Mesenchymal stem cell (in vitro differentiated cells and primary cell): ENCODE results near the gene GTF3C5.

Experiments used
- DNase-seq: peaks from one replicate; pipeline ENCODE4 v3.0.0-alpha.2; 2013
- H2AFZ ChIP-seq: one replicate; pipeline ENCODE4 v1.6.1; 2013; ENCODE audit warnings: low read depth, mild to moderate bottlenecking, control low read depth, inconsistent platforms, low read length, moderate library complexity
- H2AK5ac ChIP-seq: 2 replicates; pipeline ENCODE4 v1.6.1; 2013; ENCODE audit warnings: low read length, moderate library complexity, mild to moderate bottlenecking, inconsistent platforms; ENCODE audit not compliant: severe bottlenecking
- H2BK120ac ChIP-seq: one replicate; pipeline ENCODE4 v1.6.1; 2013; ENCODE audit warnings: low read depth, mild to moderate bottlenecking, inconsistent platforms, low read length, moderate library complexity
- H2BK12ac ChIP-seq, 2 experiments: one replicate each; pipeline ENCODE4 v1.6.1; 2013; ENCODE audit warnings: inconsistent platforms in 2 of 2, low read length in 2 of 2, mild to moderate bottlenecking in 2 of 2, moderate library complexity in 2 of 2, control low read depth in 1 of 2
- H2BK15ac ChIP-seq: one replicate; pipeline ENCODE4 v1.6.1; 2013; ENCODE audit warnings: mild to moderate bottlenecking, low read depth, inconsistent platforms; ENCODE audit not compliant: poor library complexity, severe bottlenecking
- H2BK5ac ChIP-seq: 2 replicates; pipeline ENCODE4 v1.6.1; 2013; ENCODE audit warnings: low read depth, mild to moderate bottlenecking, low read length, control low read depth, inconsistent platforms; ENCODE audit not compliant: poor library complexity, severe bottlenecking
- H3K14ac ChIP-seq, 2 experiments: one replicate each; pipeline ENCODE4 v1.6.1; 2013; ENCODE audit warnings: inconsistent platforms in 2 of 2, low read length in 2 of 2, control low read depth in 1 of 2, mild to moderate bottlenecking in 1 of 2, moderate library complexity in 1 of 2
- H3K18ac ChIP-seq, 2 experiments: one replicate each; pipeline ENCODE4 v1.6.1; 2013; ENCODE audit warnings: inconsistent platforms in 2 of 2, low read length in 2 of 2, control low read depth in 1 of 2, low read depth in 1 of 2, mild to moderate bottlenecking in 1 of 2
- H3K23ac ChIP-seq, 2 experiments: one replicate each; pipeline ENCODE4 v1.6.1; 2013; ENCODE audit warnings: inconsistent platforms in 2 of 2, low read length in 2 of 2, mild to moderate bottlenecking in 2 of 2, moderate library complexity in 2 of 2, control low read depth in 1 of 2
- H3K27ac ChIP-seq: 2 replicates; pipeline ENCODE4 v1.5.1; 2013; ENCODE audit warnings: mild to moderate bottlenecking, moderate library complexity, low read length, control low read depth, inconsistent platforms; ENCODE audit not compliant: poor library complexity, severe bottlenecking
- H3K27me3 ChIP-seq, 2 experiments: 2 replicates each; pipeline versions ENCODE4 v1.6.1 to v1.7.0; 2013; ENCODE audit warnings: low read length in 2 of 2, mild to moderate bottlenecking in 2 of 2, moderate library complexity in 2 of 2, control low read depth in 1 of 2, inconsistent platforms in 1 of 2; ENCODE audit not compliant: control insufficient read depth in 1 of 2, insufficient read depth in 1 of 2
- H3K36me3 ChIP-seq, 2 experiments: 2 replicates each; pipeline versions ENCODE4 v1.6.1 to v1.7.0; 2013; ENCODE audit warnings: low read length in 2 of 2, control low read depth in 1 of 2, inconsistent platforms in 1 of 2, low read depth in 1 of 2, mild to moderate bottlenecking in 1 of 2; ENCODE audit not compliant: insufficient read depth in 2 of 2, control insufficient read depth in 1 of 2
- H3K4ac ChIP-seq, 2 experiments: one replicate each; pipeline ENCODE4 v1.6.1; 2013; ENCODE audit warnings: inconsistent platforms in 2 of 2, low read length in 2 of 2, mild to moderate bottlenecking in 2 of 2, moderate library complexity in 2 of 2, control low read depth in 1 of 2, low read depth in 1 of 2
- H3K4me1 ChIP-seq: 2 replicates; pipeline ENCODE4 v1.6.1; 2013; ENCODE audit warnings: low read depth, low read length, control low read depth; ENCODE audit not compliant: control insufficient read depth, insufficient read depth
- H3K4me2 ChIP-seq: 2 replicates; pipeline ENCODE4 v1.6.1; 2013; ENCODE audit warnings: low read length, mild to moderate bottlenecking, inconsistent platforms; ENCODE audit not compliant: poor library complexity, severe bottlenecking
- H3K4me3 ChIP-seq, 2 experiments: 2 replicates each; pipeline versions ENCODE4 v1.5.1 to v1.7.0; 2013; ENCODE audit warnings: low read length in 2 of 2, mild to moderate bottlenecking in 2 of 2, control low read depth in 1 of 2, low read depth in 1 of 2; ENCODE audit not compliant: insufficient read depth in 1 of 2
- H3K79me1 ChIP-seq: replicated peaks from 2 replicates; pipeline ENCODE4 v1.6.1; 2013; ENCODE audit warnings: mild to moderate bottlenecking, control low read depth, low read length, inconsistent platforms; ENCODE audit not compliant: poor library complexity, severe bottlenecking
- H3K9ac ChIP-seq: 2 replicates; pipeline ENCODE4 v1.7.0; 2013; ENCODE audit warnings: mild to moderate bottlenecking, low read length, moderate library complexity
- H3K9me3 ChIP-seq: 2 replicates; pipeline ENCODE4 v1.7.0; 2013; ENCODE audit warnings: mild to moderate bottlenecking, low read length; ENCODE audit not compliant: control insufficient read depth
- H4K8ac ChIP-seq: one replicate; pipeline ENCODE4 v1.6.1; 2013; ENCODE audit warnings: inconsistent platforms, mild to moderate bottlenecking, low read length, moderate library complexity
- H4K91ac ChIP-seq: one replicate; pipeline ENCODE4 v1.6.1; 2013; ENCODE audit warnings: mild to moderate bottlenecking, low read length, inconsistent platforms
- WGBS: methylation state at CpG from one replicate; pipeline ENCODE4 v1.1.7; 2013; ENCODE audit warnings: mixed read lengths; 5-methylcytosine and 5-hydroxymethylcytosine counted together

The GTF3C5 gene

DNA sequence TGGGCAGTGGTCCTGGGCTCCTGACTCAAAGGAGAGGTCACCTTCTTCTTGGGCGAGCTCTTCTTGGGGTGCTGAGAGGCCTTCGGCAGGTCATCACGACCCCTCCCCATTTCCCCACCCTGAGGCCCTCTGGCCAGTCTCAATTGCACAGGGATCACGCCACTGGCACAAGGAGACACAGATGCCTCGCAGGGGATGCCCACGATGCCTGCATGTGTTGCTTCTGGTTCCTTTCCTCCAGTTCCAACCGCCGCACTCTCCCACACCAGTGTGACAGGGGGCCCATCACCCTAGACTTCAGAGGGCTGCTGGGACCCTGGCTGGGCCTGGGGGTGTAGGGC, 32.3 kb downstream of the GTF3C5 start:
- Histone ChIP-seq H3K79me1 (no peaks in the 10 kb centered on the region), H3K14ac (no peak overlapping the region), H2AFZ (no peak overlapping the region), H3K4me1 (peaks cover 17% of the 10 kb centered on the region), H4K91ac (no peak overlapping the region), H3K9me3 (no peaks in the 10 kb centered on the region), H2BK15ac (no peak overlapping the region), H3K18ac (no peak overlapping the region), H3K9ac (no peak overlapping the region), H3K4me3 (peak overlapping the region in 1 of 2 experiments; percentile 9), H2BK12ac (no peak overlapping the region), H2BK120ac (no peak overlapping the region), H3K4me2 (no peak overlapping the region), H2BK5ac (no peak overlapping the region), H3K27me3 (no peaks in the 10 kb centered on the region), H3K27ac (no peak overlapping the region), H3K23ac (no peak overlapping the region), H2AK5ac (no peak overlapping the region), H3K4ac (no peak overlapping the region), H4K8ac (no peak overlapping the region), H3K36me3 (peaks cover 5 to 35% of the 10 kb centered on the region in 2 experiments)
- 98% methylated on average over 8 of the region's 8 CpGs for WGBS
- DNase-seq = no peak

- no peak overlapping the region for H3K18ac ChIP-seq
- no peak overlapping the region for H3K23ac ChIP-seq
- H2AFZ ChIP-seq = no peak overlapping the region
- no peak overlapping the region for H4K91ac ChIP-seq
- no peaks in the 10 kb centered on the region for H3K9me3 ChIP-seq
- no peak overlapping the region for H2BK15ac ChIP-seq
- H2BK120ac ChIP-seq = no peak overlapping the region
- 94% methylated on average over 14 of the region's 14 CpGs for WGBS
- H3K14ac ChIP-seq = no peak overlapping the region
- no peak overlapping the region for H4K8ac ChIP-seq
- H3K9ac ChIP-seq = no peak overlapping the region
- peaks cover under 1 to 30% of the 10 kb centered on the region in 2 experiments for H3K36me3 ChIP-seq
- no peaks in the 10 kb centered on the region for H3K27me3 ChIP-seq
- no peak overlapping the region for H2BK5ac ChIP-seq
- H3K4ac ChIP-seq = no peak overlapping the region
- H3K4me2 ChIP-seq = no peak overlapping the region
- no peaks in the 10 kb centered on the region for H3K79me1 ChIP-seq
- H3K27ac ChIP-seq = no peak overlapping the region
- no peak overlapping the region for H2AK5ac ChIP-seq
- peak overlapping the region in 1 of 2 experiments; percentile 9 for H3K4me3 ChIP-seq
- no peak overlapping the region for H2BK12ac ChIP-seq
- peaks cover 17% of the 10 kb centered on the region for H3K4me1 ChIP-seq
- DNase-seq = no peak
These were observed 32.9 kb downstream of the GTF3C5 start for GRCh38 chr9:133063500-133064231.

- no peaks in the 10 kb centered on the region for H3K27me3 ChIP-seq
- H3K79me1 ChIP-seq = no peaks in the 10 kb centered on the region
- H3K9ac ChIP-seq = no peak overlapping the region
- H2BK120ac ChIP-seq = no peak overlapping the region
- no peaks in the 10 kb centered on the region for H3K9me3 ChIP-seq
- H3K4me1 ChIP-seq = peaks cover 17% of the 10 kb centered on the region
- H3K4me3 ChIP-seq = no peak overlapping the region
- H2AFZ ChIP-seq = no peak overlapping the region
- H4K8ac ChIP-seq = no peak overlapping the region
- no peak overlapping the region for H3K18ac ChIP-seq
- no peak overlapping the region for H3K23ac ChIP-seq
- H4K91ac ChIP-seq = no peak overlapping the region
- H2BK12ac ChIP-seq = no peak overlapping the region
- H2AK5ac ChIP-seq = no peak overlapping the region
- H3K27ac ChIP-seq = no peak overlapping the region
- DNase-seq = no peak
- H3K14ac ChIP-seq = no peak overlapping the region
- no peak overlapping the region for H3K4ac ChIP-seq
- 96% methylated on average over 30 of the region's 30 CpGs for WGBS
- peaks cover 0 to 27% of the 10 kb centered on the region in 2 experiments for H3K36me3 ChIP-seq
- H2BK5ac ChIP-seq = no peak overlapping the region
- no peak overlapping the region for H3K4me2 ChIP-seq
- H2BK15ac ChIP-seq = no peak overlapping the region
These were observed 33.7 kb downstream of the GTF3C5 start for GRCh38 chr9:133064241-133065069.

GRCh38 chr9:133065070-133065388, 34.2 kb downstream of the GTF3C5 start:
- H2BK120ac ChIP-seq = no peak overlapping the region
- no peak overlapping the region for H3K9ac ChIP-seq
- no peak overlapping the region for H3K4me2 ChIP-seq
- no peaks in the 10 kb centered on the region for H3K27me3 ChIP-seq
- no peak overlapping the region for H2BK15ac ChIP-seq
- H3K27ac ChIP-seq = no peak overlapping the region
- no peak overlapping the region for H3K4ac ChIP-seq
- no peak overlapping the region for H2AK5ac ChIP-seq
- H3K23ac ChIP-seq = no peak overlapping the region
- WGBS = 96% methylated on average over 17 of the region's 17 CpGs
- H2AFZ ChIP-seq = no peak overlapping the region
- no peak for DNase-seq
- H3K14ac ChIP-seq = no peak overlapping the region
- H2BK12ac ChIP-seq = no peak overlapping the region
- peaks cover 0 to 27% of the 10 kb centered on the region in 2 experiments for H3K36me3 ChIP-seq
- no peaks in the 10 kb centered on the region for H3K79me1 ChIP-seq
- no peak overlapping the region for H4K8ac ChIP-seq
- no peak overlapping the region for H2BK5ac ChIP-seq
- H3K4me1 ChIP-seq = peaks cover 13% of the 10 kb centered on the region
- no peaks in the 10 kb centered on the region for H3K9me3 ChIP-seq
- no peak overlapping the region for H4K91ac ChIP-seq
- H3K18ac ChIP-seq = no peak overlapping the region
- no peak overlapping the region for H3K4me3 ChIP-seq
